Middle frontal gyrus (tissue), 1 donor: ENCODE data around the gene SORCS2.
A peak's percentile ranks its signal among the peaks of the same experiment; 100 is the strongest.

ENCODE experiments used
- DNase-seq: peaks from one replicate; pipeline ENCODE4 v3.0.0-alpha.2; 2015; ENCODE audit warnings: low spot score; ENCODE audit errors: extremely low spot score

SORCS2 gene

DNA sequence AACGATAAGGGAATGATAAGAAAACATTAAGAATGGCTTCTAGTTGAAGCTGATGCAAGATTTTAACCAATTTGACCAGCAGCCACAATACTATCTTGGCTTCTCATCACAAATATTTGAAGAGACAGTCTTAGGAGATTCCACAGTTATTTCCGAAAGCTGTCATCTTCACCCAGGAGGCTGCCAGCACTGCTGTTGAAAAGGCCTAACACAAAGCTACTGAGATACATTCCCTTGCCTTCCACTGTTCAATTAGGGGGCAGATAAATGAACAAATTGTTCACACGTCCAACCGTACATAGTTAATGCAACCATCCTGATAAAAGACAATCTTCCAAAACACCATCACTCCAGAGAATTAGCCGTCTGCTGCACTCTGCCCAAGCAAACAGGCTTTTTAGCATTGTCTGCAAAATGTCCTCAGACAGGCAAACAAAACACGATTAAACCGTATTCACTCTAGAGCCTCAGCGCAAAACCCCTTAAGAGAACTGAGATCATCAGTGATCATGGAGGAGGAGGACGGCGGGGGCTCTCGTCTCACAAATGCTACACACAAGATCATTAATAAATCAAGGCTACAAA lies 432.1 kb downstream of the SORCS2 start:
- no peak for DNase-seq

GRCh38 chr4:7625071-7625470 lies 432.7 kb downstream of the SORCS2 start:
- DNase-seq = no peak

GRCh38 chr4:7626531-7626930 lies 434.2 kb downstream of the SORCS2 start:
- no peak for DNase-seq

- DNase-seq = no peak
These were observed 435.2 kb downstream of the SORCS2 start for GRCh38 chr4:7627251-7628250.

- DNase-seq = no peak
These were observed 436.1 kb downstream of the SORCS2 start for GRCh38 chr4:7628432-7628831.

DNA sequence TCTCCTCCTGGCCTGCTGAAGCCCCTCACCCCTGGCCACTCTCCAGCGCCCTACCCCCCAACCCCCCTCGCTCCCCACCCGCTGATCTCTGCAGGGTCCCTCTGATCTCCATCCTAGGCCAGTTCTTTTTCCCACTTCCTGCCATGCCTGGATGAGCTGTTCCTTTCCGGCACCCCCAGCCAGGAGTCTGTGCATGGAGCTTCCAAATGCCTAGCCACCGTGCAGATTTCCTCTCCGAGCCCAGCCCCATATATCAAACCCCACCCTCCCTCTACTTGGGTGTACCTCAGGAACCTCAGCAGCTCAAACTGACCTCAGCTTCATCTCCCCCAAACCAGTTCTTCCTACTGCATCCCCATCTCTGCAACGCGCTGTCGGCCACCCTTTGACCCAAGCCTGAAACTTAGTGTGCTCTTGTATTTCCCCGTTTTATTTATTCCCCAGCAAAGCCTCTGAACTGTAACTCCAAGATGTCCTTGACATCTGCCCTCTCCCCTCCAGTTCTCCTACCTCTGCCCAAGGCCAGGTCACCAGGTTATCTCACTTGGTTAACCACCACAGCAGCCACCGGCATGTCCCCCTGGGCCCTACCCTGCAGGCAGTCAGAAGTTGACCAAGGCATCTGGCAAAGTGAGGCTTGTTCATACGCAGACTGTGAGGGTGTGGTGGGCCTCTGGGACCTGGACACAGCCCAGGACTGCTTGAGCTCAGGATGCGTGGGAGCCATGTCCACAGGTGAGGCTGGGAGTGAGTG lies 437.3 kb downstream of the SORCS2 start:
- DNase-seq = no peak

GRCh38 chr4:7630568-7631287 lies 438.4 kb downstream of the SORCS2 start:
- peak; percentile 58 for DNase-seq

- DNase-seq = no peak
These were observed 439.1 kb downstream of the SORCS2 start for GRCh38 chr4:7631288-7632014.

GRCh38 chr4:7632341-7632740 lies 440.0 kb downstream of the SORCS2 start:
- no peak for DNase-seq

DNA sequence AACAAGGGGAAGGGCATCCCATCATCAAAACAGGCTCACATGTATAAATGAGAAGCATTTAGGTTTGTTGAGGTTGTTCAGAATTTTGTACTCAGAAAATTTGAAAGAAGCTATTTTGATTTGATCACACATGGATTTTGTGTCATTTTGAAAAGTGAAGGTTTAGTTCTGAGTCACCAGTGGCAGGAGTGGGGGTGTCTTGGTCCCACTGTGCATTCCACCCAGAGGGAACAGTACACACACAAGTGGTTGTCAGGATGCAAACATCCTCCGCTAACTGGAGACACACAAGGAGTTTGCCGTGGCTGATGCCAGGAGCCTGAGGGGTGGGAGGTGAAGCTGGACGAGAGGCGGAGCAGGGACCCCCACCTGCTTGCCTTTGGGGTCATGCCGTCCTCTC lies 440.6 kb downstream of the SORCS2 start:
- no peak for DNase-seq

DNA sequence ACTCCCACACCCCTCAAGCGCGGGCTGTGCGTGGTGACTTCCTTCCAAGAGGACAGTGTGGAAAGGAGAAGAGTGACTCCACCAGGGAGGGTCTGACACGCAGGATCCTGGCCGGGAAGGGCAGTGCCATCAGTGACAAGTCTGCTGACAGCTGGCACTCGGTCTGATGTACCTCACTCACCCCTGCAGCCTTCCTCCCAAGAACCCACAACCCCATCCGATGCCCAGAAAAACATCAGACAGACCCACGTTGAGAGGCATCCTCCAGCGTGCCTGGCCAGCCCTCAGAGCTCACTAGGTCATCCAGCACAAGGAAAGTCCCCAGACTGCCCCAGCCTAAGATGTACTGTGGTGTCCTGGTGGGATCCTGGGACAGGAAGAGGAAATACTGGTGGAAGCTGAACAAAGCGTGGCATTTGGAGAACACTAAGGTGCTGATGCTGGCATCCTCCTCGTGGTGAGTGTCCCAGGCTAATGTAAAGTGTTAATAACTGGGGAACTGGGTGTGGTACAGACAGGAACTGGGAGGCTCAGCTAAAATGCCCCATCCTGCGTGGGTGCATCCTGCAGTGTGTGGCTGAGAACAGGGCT lies 442.4 kb downstream of the SORCS2 start:
- no peak for DNase-seq

DNA sequence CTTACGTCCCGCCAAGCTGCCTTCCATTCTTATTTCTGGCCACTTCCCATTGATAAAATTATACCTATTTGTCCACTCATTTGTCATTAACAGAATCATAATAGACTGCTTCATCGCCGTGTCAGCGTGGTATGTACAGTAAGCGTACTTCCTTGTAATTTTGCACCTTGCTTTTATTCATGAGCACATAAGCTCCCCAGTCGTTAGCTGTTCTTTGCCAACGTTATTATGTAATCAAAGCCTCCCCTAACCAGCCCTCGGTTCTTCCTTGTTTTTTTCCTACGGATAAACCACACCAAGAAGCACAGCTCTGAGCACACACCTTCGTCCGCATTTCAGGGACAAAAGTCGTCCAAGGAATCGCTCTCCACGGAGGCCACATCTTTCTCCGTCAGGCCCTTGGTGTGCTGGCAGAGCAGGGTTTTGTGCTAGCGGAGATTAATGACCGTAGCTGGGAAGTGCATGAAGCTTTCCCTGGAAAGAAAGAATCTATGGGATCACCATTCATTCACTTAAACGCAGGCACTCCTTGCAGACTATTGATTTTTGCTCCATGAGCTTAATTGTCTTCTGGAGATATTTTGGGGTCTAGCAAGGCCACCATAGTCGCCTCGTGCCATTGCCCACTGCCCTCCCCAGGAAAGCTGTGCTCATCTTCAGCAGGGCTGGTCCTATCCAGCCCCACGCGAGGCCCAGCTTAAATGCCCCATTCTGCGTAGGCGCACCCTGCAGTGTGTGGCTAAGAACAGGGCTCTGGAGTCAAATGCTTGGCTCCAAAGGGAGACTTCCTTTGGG lies 443.3 kb downstream of the SORCS2 start:
- DNase-seq = no peak

DNA sequence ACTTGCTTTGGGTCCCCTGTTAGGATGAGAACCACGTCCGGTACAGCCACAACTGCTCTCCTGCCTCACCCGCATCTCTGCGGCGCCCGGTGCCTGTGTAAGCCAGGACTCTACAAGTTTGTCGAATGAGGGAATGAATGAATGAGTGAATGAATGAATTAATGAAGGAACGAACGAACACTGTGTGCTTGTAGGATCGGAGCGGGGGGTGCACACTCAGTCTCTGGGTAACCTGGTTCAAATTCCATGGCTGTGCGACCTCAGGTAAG lies 443.8 kb downstream of the SORCS2 start:
- DNase-seq = no peak

GRCh38 chr4:7637139-7637538 lies 444.8 kb downstream of the SORCS2 start:
- DNase-seq = no peak

DNA sequence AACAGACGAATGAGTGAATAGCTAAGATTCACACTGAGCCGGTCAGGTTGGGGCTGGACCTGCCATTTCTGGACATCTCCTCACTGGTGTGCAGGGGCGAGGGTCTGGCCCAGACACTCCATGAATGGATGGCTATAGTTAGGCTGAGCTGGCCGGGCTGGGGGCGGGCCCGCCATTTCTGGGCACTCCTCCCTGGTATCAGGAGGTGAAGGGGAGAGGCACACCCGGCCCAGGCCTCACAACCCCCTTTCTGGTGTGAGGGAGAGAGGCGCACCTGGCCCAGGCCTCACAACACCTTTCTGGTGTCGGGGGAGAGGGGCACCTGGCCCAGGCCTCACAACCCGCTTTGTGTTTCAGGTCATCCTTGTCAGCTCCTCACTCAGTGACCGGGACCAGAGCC lies 445.6 kb downstream of the SORCS2 start:
- DNase-seq = no peak

DNA sequence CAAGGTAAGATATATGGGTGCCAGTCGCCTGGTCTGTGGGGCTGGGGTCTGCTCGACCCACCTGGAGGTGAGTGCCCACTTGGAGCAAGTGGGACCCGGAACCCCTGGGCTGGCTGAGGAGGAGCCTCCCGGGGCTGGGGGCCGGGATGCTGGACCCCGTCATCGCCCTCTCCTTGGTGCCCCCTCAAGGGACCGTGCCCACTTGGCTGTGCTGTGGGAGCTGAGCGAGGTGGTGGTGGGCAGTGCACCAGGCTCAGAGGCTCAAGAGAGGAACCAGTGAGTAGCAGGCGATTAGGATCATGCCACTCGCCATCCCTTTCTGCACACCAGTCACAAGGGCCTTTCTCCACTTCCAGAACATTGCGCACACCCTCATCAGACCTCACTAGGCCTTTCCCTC lies 446.2 kb downstream of the SORCS2 start:
- DNase-seq = no peak

DNA sequence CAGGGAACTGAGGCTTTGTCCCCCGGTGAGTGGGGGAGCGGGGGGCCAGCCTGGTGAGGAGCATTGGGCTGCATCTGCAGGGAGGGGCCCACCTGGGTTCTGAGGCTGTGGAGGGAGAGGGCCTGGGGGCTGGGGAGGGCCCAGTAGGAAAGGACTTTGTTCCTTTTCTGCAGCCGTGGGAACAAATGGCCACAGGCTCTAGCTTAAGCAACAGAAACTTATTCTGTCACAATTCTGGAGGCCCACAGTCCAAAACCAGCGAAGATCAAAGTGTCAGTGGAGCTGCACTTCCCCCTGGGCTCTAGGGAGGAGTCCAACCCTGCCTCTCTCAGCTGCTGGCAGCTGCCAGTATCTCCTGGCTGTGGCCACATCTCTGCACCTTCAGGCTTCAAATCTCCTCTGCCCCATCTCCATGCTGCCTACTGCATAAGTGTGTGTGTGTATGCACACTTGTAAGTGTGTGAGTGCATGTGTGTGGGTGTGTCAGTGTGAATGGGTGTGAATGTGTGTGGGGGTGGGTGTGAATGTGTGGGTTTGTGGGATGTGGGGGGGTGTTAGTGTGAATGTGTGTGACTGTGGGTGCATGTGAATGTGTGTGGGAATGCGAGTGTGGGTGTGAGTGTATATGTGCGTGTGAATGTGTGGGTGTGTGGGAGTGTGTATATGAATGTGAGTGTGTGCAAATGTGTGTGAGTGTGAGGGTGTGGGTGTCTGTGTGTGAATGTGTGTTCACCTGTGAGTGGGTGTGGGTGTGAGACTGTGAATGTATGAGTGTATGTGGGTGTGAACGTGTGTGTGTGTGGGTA lies 446.8 kb downstream of the SORCS2 start:
- no peak for DNase-seq

- no peak for DNase-seq
These were observed 447.8 kb downstream of the SORCS2 start for GRCh38 chr4:7640136-7640535.

- no peak for DNase-seq
These were observed 449.4 kb downstream of the SORCS2 start for GRCh38 chr4:7641712-7642111.
